ENCODE measurements around the gene EFNA4.

DNA sequence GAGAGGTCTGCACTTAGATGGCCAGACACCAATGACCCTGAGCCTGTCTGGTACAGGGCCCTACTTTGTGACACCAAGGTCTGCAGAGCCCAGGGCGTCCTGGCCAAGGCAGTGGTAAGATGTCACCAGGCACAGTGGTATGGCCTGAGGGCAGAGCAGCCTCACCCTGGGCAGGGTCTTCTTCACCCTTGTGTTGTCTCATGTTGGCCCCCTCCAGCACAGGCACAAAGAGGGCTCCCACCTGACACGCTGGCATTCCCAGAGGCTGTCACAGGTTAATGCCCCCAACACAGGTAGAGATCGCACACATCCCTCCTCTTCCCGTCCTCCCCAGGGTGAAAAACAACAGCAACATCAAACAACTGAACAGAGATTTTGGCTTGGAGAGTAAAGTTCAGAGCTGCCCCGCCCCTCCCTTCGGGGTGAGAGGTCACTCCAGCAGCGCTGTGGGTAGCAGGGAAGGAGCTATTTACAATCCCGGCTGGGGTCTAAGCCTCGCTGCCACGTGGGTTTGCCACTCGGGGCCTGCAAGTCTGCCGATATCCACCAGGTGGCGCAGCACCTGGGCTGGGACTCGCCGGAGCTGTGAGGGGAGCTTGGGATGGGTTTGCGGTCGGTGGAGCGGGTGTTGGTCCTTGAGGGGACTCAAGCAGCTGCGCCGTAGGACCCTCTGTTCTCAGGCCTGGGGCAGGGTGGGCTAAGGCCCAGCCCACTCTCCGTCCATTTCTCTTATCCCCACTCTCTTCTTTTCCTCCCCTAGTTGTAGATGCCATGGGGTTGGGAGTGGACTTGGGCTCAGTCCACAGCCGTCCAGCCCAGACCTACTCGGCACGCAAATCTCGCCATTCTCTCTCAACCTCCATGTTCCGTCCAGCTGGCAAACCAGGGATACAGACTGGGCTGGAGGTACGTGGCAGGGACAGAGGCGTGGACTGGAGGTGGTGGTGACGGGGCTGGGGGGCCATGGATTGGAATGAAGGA is 27.8 kb downstream of the EFNA4 start:
- TF ChIP-seq, protein P1, sequence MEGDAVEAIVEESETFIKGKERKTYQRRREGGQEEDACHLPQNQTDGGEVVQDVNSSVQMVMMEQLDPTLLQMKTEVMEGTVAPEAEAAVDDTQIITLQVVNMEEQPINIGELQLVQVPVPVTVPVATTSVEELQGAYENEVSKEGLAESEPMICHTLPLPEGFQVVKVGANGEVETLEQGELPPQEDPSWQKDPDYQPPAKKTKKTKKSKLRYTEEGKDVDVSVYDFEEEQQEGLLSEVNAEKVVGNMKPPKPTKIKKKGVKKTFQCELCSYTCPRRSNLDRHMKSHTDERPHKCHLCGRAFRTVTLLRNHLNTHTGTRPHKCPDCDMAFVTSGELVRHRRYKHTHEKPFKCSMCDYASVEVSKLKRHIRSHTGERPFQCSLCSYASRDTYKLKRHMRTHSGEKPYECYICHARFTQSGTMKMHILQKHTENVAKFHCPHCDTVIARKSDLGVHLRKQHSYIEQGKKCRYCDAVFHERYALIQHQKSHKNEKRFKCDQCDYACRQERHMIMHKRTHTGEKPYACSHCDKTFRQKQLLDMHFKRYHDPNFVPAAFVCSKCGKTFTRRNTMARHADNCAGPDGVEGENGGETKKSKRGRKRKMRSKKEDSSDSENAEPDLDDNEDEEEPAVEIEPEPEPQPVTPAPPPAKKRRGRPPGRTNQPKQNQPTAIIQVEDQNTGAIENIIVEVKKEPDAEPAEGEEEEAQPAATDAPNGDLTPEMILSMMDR (IDR thresholded peaks at IDR 0.05): peak; percentile 96 to 99 (median 98)
- TF ChIP-seq POLR2AphosphoS5 (IDR thresholded peaks at IDR 0.05): no peak
- TF ChIP-seq EP300 (IDR thresholded peaks at IDR 0.05): no peak
- no peak for TF ChIP-seq POLR2A (IDR thresholded peaks at IDR 0.05)
